Neural progenitor cell (in vitro differentiated cells): ENCODE data around the gene DDRGK1. TPM values are rescaled to one million over a fixed set of nuclear protein-coding genes. Genes with fewer than 3 reads are reported as not detected.
A peak's percentile ranks its signal among the peaks of the same experiment; 100 is the strongest.

Experiments
- DNase-seq: peaks from one replicate; pipeline ENCODE4 v3.0.0-alpha.2; 2016; ENCODE audit warnings: low spot score
- H2AFZ ChIP-seq: fragments of 200-600 bp; sonication (generic); replicated peaks from 2 replicates; pipeline ENCODE4 v1.6.1; 2016; ENCODE audit warnings: antibody characterized with exemption
- H3F3A ChIP-seq: fragments of 200-600 bp; sonication (generic); 2 replicates; pipeline ENCODE4 v1.6.1; 2016; ENCODE audit warnings: antibody characterized with exemption, low read depth
- H3K27ac ChIP-seq: fragments of 200-600 bp; sonication (generic); 2 replicates; pipeline ENCODE4 v1.5.1; 2016; ENCODE audit warnings: mild to moderate bottlenecking
- H3K27me3 ChIP-seq: fragments of 200-600 bp; sonication (generic); 2 replicates; pipeline ENCODE4 v1.6.1; 2016; ENCODE audit warnings: mild to moderate bottlenecking, moderate library complexity
- H3K36me3 ChIP-seq: fragments of 200-600 bp; sonication (generic); 2 replicates; pipeline ENCODE4 v1.5.1; 2016
- H3K4me1 ChIP-seq: fragments of 200-600 bp; sonication (generic); 2 replicates; pipeline ENCODE4 v1.6.1; 2016; ENCODE audit warnings: mixed run types
- H3K4me2 ChIP-seq: fragments of 200-600 bp; sonication (generic); 2 replicates; pipeline ENCODE4 v1.6.1; 2016
- H3K4me3 ChIP-seq: fragments of 200-600 bp; sonication (generic); 2 replicates; pipeline ENCODE4 v1.5.1; 2016
- H3K79me2 ChIP-seq: fragments of 200-600 bp; sonication (generic); 2 replicates; pipeline ENCODE4 v1.6.1; 2016; ENCODE audit warnings: low read depth
- H3K9ac ChIP-seq: fragments of 200-600 bp; sonication (generic); 2 replicates; pipeline ENCODE4 v1.6.1; 2016
- H3K9me3 ChIP-seq: fragments of 200-600 bp; sonication (generic); 2 replicates; pipeline ENCODE4 v1.5.1; 2016; ENCODE audit warnings: low read depth
- H4K20me1 ChIP-seq: fragments of 200-600 bp; sonication (generic); 2 replicates; pipeline ENCODE4 v1.6.1; 2016; ENCODE audit warnings: low read depth
- H3K27ac Mint-ChIP-seq: 3 replicates; pipeline ENCODE4 v1.8.0; 2021; ENCODE audit warnings: mixed read lengths
- H3K27me3 Mint-ChIP-seq: 2 replicates; pipeline ENCODE4 v1.8.0; 2022; ENCODE audit warnings: low read depth, mild to moderate bottlenecking, inconsistent platforms, moderate library complexity, mixed read lengths; ENCODE audit not compliant: insufficient read depth
- H3K36me3 Mint-ChIP-seq: 3 replicates; pipeline ENCODE4 v1.8.0; 2021; ENCODE audit warnings: mixed read lengths
- H3K4me1 Mint-ChIP-seq: 3 replicates; pipeline ENCODE4 v1.8.0; 2021; ENCODE audit warnings: mixed read lengths
- H3K4me3 Mint-ChIP-seq: 3 replicates; pipeline ENCODE4 v1.8.0; 2021; ENCODE audit warnings: mild to moderate bottlenecking, moderate library complexity, mixed read lengths
- H3K9me3 Mint-ChIP-seq: 3 replicates; pipeline ENCODE4 v1.8.0; 2020; ENCODE audit warnings: mixed read lengths
- EZH2 ChIP-seq: fragments of 200-600 bp; sonication (generic); IDR thresholded peaks from 2 replicates; pipeline ENCODE4 v1.6.1; 2017; ENCODE audit warnings: antibody characterized with exemption, mild to moderate bottlenecking, moderate library complexity
- EZH2phosphoT487 ChIP-seq: fragments of 200-600 bp; sonication (generic); IDR thresholded peaks from 2 replicates; pipeline ENCODE4 v1.6.1; 2017; ENCODE audit warnings: antibody characterized with exemption
- total RNA-seq: library from RNA; depleted of rRNA; stranded (reverse); fragments of >200 nt; gene quantifications from 2 replicates; pipeline ENCODE4 v1.2.3, GENCODE V29; 2015; ENCODE audit warnings: low replicate concordance
- TF ChIP-seq, protein P1 (sequence below): fragments of 200-600 bp; sonication (generic); IDR thresholded peaks from 2 replicates; pipeline ENCODE4 v1.5.1; 2017; ENCODE audit warnings: antibody characterized with exemption, mild to moderate bottlenecking

DDRGK1 gene
- total RNA-seq, 1 donor from 2014 or later = 27.9 TPM

DNA sequence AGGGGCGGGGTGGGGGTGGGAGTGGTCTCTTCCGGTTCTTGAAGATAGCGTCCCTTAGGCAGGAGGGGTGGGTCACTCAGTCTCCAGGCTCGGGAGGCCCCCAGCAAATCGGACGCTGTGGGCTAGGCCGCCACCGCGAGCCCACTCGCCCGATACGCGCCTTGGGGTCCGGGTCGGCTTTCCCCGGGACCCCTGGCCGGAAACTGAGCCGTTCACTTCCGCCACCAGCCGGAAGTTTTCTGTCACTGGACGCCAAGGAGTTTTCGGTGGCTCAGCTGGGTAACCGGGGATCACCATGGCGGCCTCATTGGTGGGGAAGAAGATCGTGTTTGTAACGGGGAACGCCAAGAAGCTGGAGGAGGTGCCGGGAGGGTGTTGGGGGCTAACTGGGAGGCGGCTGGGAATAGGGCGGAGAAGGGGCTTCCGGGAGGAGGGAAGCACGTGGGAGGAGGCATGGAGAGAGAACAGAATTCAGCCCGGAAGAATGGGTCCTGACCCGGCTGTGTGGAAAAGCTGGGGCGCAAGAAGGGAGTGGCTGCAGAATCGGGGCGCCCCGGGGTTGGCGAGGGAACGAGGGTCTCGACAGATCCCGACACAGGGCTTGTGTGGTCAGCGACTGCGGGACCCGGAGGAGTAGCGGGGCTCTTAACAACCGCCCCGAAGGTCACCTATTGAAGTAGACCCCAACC is 4.9 kb upstream of the DDRGK1 start, which contains the start of gene ITPA:
Gene ITPA, plus strand, starts transcription at position 242 of the 689 bp plus-strand sequence. Its CDS starts 54 bp downstream, at position 296.
- peaks cover 16% of the 10 kb centered on the region for H3K4me1 Mint-ChIP-seq
- peaks cover 19% of the 10 kb centered on the region for H3F3A ChIP-seq
- no peaks in the 10 kb centered on the region for H3K9me3 ChIP-seq
- H3K4me3 ChIP-seq = peak within 1 kb of the TSS; percentile 77
- H3K9ac ChIP-seq = peak within 1 kb of the TSS; percentile 71
- peak within 1 kb of the TSS; percentile 98 for H3K4me2 ChIP-seq
- peaks cover 4% of the 10 kb centered on the region for H3K27me3 Mint-ChIP-seq
- H3K79me2 ChIP-seq = peaks cover 46% of the 10 kb centered on the region
- no peaks in the 10 kb centered on the region for H3K27me3 ChIP-seq
- TF ChIP-seq, protein P1, sequence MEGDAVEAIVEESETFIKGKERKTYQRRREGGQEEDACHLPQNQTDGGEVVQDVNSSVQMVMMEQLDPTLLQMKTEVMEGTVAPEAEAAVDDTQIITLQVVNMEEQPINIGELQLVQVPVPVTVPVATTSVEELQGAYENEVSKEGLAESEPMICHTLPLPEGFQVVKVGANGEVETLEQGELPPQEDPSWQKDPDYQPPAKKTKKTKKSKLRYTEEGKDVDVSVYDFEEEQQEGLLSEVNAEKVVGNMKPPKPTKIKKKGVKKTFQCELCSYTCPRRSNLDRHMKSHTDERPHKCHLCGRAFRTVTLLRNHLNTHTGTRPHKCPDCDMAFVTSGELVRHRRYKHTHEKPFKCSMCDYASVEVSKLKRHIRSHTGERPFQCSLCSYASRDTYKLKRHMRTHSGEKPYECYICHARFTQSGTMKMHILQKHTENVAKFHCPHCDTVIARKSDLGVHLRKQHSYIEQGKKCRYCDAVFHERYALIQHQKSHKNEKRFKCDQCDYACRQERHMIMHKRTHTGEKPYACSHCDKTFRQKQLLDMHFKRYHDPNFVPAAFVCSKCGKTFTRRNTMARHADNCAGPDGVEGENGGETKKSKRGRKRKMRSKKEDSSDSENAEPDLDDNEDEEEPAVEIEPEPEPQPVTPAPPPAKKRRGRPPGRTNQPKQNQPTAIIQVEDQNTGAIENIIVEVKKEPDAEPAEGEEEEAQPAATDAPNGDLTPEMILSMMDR = no peak
- TF ChIP-seq EZH2phosphoT487 = no peak
- no peak for TF ChIP-seq EZH2
- H3K36me3 ChIP-seq = no peaks in the 10 kb centered on the region
- no peaks in the 10 kb centered on the region for H4K20me1 ChIP-seq
- peak; percentile 73 for DNase-seq
- H2AFZ ChIP-seq = peak within 1 kb of the TSS; percentile 97
- H3K27ac Mint-ChIP-seq = peak within 1 kb of the TSS; percentile 93
- peaks cover 3% of the 10 kb centered on the region for H3K36me3 Mint-ChIP-seq
- no peaks in the 10 kb centered on the region for H3K9me3 Mint-ChIP-seq
- peak within 1 kb of the TSS; percentile 30 for H3K27ac ChIP-seq
- peaks cover 8% of the 10 kb centered on the region for H3K4me1 ChIP-seq
- peak within 1 kb of the TSS; percentile 96 for H3K4me3 Mint-ChIP-seq

DNA sequence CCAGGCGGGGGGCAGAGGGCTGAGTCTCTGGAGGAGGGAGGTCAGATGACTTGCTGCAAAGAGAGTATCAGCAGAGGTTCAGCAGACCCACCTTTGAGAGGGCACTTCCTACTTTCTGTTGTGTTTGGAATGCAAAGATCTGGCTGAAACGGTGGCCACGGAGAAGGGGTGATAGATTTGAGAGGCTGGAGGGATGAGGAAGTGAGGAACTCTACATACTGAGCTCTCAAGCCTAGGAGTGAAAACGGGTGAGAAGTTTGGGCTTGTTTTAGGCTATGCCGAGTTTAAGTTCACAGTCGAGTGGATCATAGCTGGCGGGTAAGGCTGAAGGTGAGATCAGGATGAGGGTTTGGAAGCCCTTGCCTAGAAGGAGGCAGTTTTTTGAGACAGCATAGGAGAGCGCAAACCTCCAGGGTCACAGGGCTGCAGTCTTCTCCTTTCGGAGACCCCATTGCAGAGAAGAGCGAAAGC is 4.3 kb upstream of the DDRGK1 start:
- TF ChIP-seq EZH2phosphoT487 = no peak
- TF ChIP-seq, protein P1 = no peak
- no peak for TF ChIP-seq EZH2
- H3K27me3 Mint-ChIP-seq = peaks cover 4% of the 10 kb centered on the region
- H3K36me3 ChIP-seq = no peaks in the 10 kb centered on the region
- no peaks in the 10 kb centered on the region for H3K9me3 Mint-ChIP-seq
- H3K4me2 ChIP-seq = peak overlapping the region; percentile 98
- no peaks in the 10 kb centered on the region for H4K20me1 ChIP-seq
- H3K27me3 ChIP-seq = no peaks in the 10 kb centered on the region
- H3K4me3 Mint-ChIP-seq = peak overlapping the region; percentile 96
- peaks cover 17% of the 10 kb centered on the region for H3K4me1 Mint-ChIP-seq
- peak; percentile 26 for DNase-seq
- H3K27ac Mint-ChIP-seq = peak overlapping the region; percentile 93
- H3K79me2 ChIP-seq = peaks cover 51% of the 10 kb centered on the region
- H3K27ac ChIP-seq = peak overlapping the region; percentile 30
- H3K4me1 ChIP-seq = peaks cover 8% of the 10 kb centered on the region
- peak overlapping the region; percentile 71 for H3K9ac ChIP-seq
- peak overlapping the region; percentile 97 for H2AFZ ChIP-seq
- H3K36me3 Mint-ChIP-seq = peaks cover 3% of the 10 kb centered on the region
- peaks cover 20% of the 10 kb centered on the region for H3F3A ChIP-seq
- H3K9me3 ChIP-seq = no peaks in the 10 kb centered on the region
- H3K4me3 ChIP-seq = peak overlapping the region; percentile 77

DNA sequence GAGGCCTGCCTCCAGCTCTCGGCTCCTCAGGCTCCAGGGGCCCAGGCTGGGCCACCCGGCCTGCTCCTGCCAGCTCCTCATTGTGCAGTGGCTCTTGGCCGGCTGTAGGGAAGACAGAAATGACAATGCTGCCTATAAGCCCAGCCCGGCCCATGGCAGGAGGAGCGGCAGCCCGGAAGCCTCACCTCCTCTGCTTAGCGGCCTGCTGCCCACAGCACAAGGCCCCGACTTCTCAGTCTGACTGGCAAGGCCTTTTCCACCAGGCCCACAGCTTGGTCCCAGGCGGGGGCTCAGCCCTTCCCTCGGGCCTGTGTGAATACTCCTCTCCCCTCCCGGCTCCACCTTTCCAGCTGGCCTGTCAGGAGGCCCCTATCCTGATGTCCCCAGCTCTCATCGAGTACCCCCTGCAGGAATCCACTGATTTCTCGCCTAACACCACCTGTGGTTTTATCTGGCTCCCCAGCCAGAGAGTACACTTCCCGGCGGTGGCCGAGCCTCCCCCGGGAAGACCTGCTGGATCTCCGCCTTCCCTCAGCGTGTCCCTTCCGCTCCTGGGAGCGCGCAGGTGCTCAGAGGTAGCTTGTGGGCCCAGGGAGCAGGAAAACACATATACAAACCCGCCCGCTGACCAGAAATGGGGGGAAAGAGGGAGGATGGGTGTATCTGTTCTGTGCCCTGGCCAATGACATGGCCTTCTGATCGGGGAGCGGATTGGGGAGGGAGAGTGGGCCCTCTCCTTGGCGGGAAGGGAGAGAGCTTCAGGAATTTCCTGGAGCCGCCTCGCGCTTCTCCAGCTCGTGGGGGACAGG is 963 bp downstream of the DDRGK1 start:
- Mint-ChIP-seq H3K27ac (peak overlapping the region; percentile 78), H3K9me3 (no peaks in the 10 kb centered on the region), H3K4me3 (peak overlapping the region; percentile 97), H3K4me1 (peaks cover 11% of the 10 kb centered on the region), H3K36me3 (peaks cover 16% of the 10 kb centered on the region), H3K27me3 (peaks cover 4% of the 10 kb centered on the region)
- peaks cover 15% of the 10 kb centered on the region for H3F3A ChIP-seq
- no peak overlapping the region for H2AFZ ChIP-seq
- H4K20me1 ChIP-seq = peaks cover 11% of the 10 kb centered on the region
- H3K4me3 ChIP-seq = peak overlapping the region; percentile 75
- peak; percentile 30 for DNase-seq
- no peaks in the 10 kb centered on the region for H3K27me3 ChIP-seq
- peak overlapping the region; percentile 64 for H3K9ac ChIP-seq
- no peaks in the 10 kb centered on the region for H3K36me3 ChIP-seq
- peak overlapping the region; percentile 95 for H3K4me2 ChIP-seq
- H3K79me2 ChIP-seq = peaks cover 31% of the 10 kb centered on the region
- TF ChIP-seq EZH2 (no peak), EZH2phosphoT487 (no peak)
- TF ChIP-seq, protein P1 = no peak
- no peak overlapping the region for H3K27ac ChIP-seq
- H3K4me1 ChIP-seq = peaks cover 10% of the 10 kb centered on the region
- H3K9me3 ChIP-seq = no peaks in the 10 kb centered on the region
